ENCODE measurements around the gene TBL3.

TBL3 gene

GRCh38 chr16:1976951-1977874 lies 5.4 kb downstream of the TBL3 start:
- no peak overlapping the region for H3K4me3 ChIP-seq (replicated peaks; ENCODE audit: low read depth, low read length)
- no peak for TF ChIP-seq CTCF (IDR thresholded peaks at IDR 0.05; ENCODE audit: low read length, missing control alignments)

DNA sequence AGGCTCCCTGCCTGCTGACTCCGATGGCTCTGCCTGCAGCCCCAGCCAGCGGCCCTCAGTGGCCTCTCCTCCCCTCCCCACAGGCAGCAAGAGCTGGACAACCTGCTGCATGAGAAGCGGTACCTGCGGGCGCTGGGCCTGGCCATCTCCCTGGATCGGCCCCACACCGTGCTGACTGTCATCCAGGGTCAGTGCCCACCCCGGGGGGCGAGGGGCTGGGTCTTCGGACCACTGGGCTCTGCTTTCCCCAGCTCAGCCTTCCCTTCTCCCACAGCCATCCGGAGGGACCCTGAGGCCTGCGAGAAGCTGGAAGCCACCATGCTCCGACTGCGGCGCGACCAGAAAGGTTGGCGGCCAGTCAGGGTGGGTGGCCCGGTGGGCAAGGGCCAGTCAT lies 6.0 kb downstream of the TBL3 start:
- no peak for DNase-seq (ENCODE audit: low read depth)
- no peak overlapping the region for H3K4me3 ChIP-seq (replicated peaks; ENCODE audit: low read depth, low read length)
- no peak for TF ChIP-seq CTCF (IDR thresholded peaks at IDR 0.05; ENCODE audit: low read length, missing control alignments)

More at GRCh38 chr16:1976951-1977874, 5.4 kb downstream of the TBL3 start:
- no peak for DNase-seq (ENCODE audit: low read depth)

- DNase-seq (ENCODE audit: low read depth), result no peak
- H3K4me3 ChIP-seq (replicated peaks; ENCODE audit: low read depth, low read length), result no peak overlapping the region
- TF ChIP-seq CTCF (IDR thresholded peaks at IDR 0.05; ENCODE audit: low read length, missing control alignments), result no peak
Observed at GRCh38 chr16:1978476-1979120, 6.7 kb downstream of the TBL3 start.

DNA sequence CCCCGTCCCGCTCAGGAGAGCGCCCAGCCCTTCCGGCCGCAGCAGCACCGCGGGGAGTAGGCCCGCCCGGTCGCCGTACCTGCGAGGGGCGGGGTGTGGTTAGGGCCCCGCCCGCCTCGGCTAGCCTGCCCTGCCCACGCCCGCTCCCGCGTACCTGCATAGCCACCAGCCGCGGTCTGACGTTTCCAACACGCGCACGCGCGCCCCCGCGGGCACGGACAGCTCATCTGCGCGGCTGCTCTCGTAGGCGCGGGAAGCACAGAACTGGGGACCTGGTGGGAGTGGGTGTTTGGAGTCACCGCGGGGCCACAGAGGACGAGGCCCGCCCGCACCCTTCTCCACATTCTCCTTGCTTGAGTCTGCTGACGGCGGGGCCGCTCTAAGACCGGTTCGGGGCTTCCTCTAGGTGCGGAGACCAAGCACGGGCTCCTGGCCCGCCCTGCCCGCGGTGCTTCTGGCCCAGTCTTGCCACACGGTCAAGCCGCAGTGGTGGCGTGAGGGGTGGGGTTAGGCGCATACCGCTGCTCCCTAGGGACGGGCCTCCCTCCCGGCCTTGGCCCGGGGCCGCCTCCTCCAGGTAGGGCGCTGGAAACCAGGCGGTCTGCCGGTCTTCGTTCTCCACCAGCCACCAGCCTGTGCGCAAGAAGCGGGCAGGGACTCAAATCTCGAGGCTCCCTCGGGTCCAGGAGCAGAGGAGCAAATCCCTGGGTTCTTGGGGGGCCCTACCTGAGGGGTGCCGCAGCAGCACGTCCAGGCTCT lies 7.6 kb downstream of the TBL3 start:
- no peak for DNase-seq (ENCODE audit: low read depth)
- no peak for TF ChIP-seq CTCF (IDR thresholded peaks at IDR 0.05; ENCODE audit: low read length, missing control alignments)
- H3K4me3 ChIP-seq (replicated peaks; ENCODE audit: low read depth, low read length), result no peak overlapping the region

GRCh38 chr16:1980030-1980769 lies 8.3 kb downstream of the TBL3 start:
- DNase-seq (ENCODE audit: low read depth), result no peak
- no peak overlapping the region for H3K4me3 ChIP-seq (replicated peaks; ENCODE audit: low read depth, low read length)
- no peak for TF ChIP-seq CTCF (IDR thresholded peaks at IDR 0.05; ENCODE audit: low read length, missing control alignments)

- no peak for DNase-seq (ENCODE audit: low read depth)
- no peak for TF ChIP-seq CTCF (IDR thresholded peaks at IDR 0.05; ENCODE audit: low read length, missing control alignments)
- no peak overlapping the region for H3K4me3 ChIP-seq (replicated peaks; ENCODE audit: low read depth, low read length)
Observed at GRCh38 chr16:1980770-1981087, 8.9 kb downstream of the TBL3 start.

Data from fibroblast of pulmonary artery (primary cell).